Trophoblast cell (in vitro differentiated cells and primary cell): Measurements from ENCODE around the gene TTLL5.

Experiments used
- DNase-seq, 2 donors: peaks; one replicate each; pipeline ENCODE4 v3.0.0-alpha.2; 2016
- H2AFZ ChIP-seq: 2 replicates; pipeline ENCODE4 v1.6.1; 2013; ENCODE audit warnings: low read length, moderate library complexity, mild to moderate bottlenecking; ENCODE audit not compliant: insufficient read depth, poor library complexity
- H2AK5ac ChIP-seq: 2 replicates; pipeline ENCODE4 v1.6.1; 2013; ENCODE audit warnings: mild to moderate bottlenecking, low read length
- H2BK120ac ChIP-seq: 2 replicates; pipeline ENCODE4 v1.6.1; 2013; ENCODE audit warnings: low read length, mild to moderate bottlenecking, moderate library complexity; ENCODE audit not compliant: insufficient read depth, poor library complexity
- H2BK12ac ChIP-seq: 2 replicates; pipeline ENCODE4 v1.6.1; 2013; ENCODE audit warnings: mild to moderate bottlenecking, low read length, moderate library complexity
- H2BK5ac ChIP-seq: 2 replicates; pipeline ENCODE4 v1.6.1; 2013; ENCODE audit warnings: low read length, low read depth, moderate library complexity, mild to moderate bottlenecking; ENCODE audit not compliant: poor library complexity
- H3K14ac ChIP-seq: 2 replicates; pipeline ENCODE4 v1.6.1; 2013; ENCODE audit warnings: mild to moderate bottlenecking, low read length
- H3K18ac ChIP-seq: 2 replicates; pipeline ENCODE4 v1.6.1; 2013; ENCODE audit warnings: mild to moderate bottlenecking, low read length
- H3K23ac ChIP-seq: 2 replicates; pipeline ENCODE4 v1.6.1; 2013; ENCODE audit warnings: low read length
- H3K27ac ChIP-seq: 2 replicates; pipeline ENCODE4 v1.5.1; 2013; ENCODE audit warnings: low read depth, mild to moderate bottlenecking, inconsistent platforms, low read length, moderate library complexity
- H3K27me3 ChIP-seq: 2 replicates; pipeline ENCODE4 v1.6.1; 2013; ENCODE audit warnings: inconsistent platforms, mild to moderate bottlenecking, low read length, moderate library complexity; ENCODE audit not compliant: insufficient read depth
- H3K36me3 ChIP-seq, 2 experiments: 1 replicate in 1 of 2; 2 replicates in 1 of 2; pipeline ENCODE4 v1.6.1; 2013; ENCODE audit warnings: low read length in 2 of 2, mild to moderate bottlenecking in 2 of 2, moderate library complexity in 1 of 2; ENCODE audit not compliant: insufficient read depth in 2 of 2, control insufficient read depth in 1 of 2
- H3K4ac ChIP-seq: 2 replicates; pipeline ENCODE4 v1.6.1; 2013; ENCODE audit warnings: low read depth, mild to moderate bottlenecking, low read length, moderate library complexity
- H3K4me1 ChIP-seq, 2 experiments: 1 replicate in 1 of 2; 2 replicates in 1 of 2; pipeline ENCODE4 v1.6.1; 2013; ENCODE audit warnings: low read length in 2 of 2, mild to moderate bottlenecking in 2 of 2, moderate library complexity in 1 of 2; ENCODE audit not compliant: insufficient read depth in 2 of 2, control insufficient read depth in 1 of 2
- H3K4me2 ChIP-seq: 2 replicates; pipeline ENCODE4 v1.6.1; 2013; ENCODE audit warnings: inconsistent platforms, mild to moderate bottlenecking, low read length, moderate library complexity
- H3K4me3 ChIP-seq: 2 replicates; pipeline ENCODE4 v1.5.1; 2013; ENCODE audit warnings: mild to moderate bottlenecking, low read depth, low read length, inconsistent platforms
- H3K79me1 ChIP-seq: one replicate; pipeline ENCODE4 v1.6.1; 2013; ENCODE audit warnings: low read length
- H3K79me2 ChIP-seq: 2 replicates; pipeline ENCODE4 v1.6.1; 2013; ENCODE audit warnings: low read length, mild to moderate bottlenecking; ENCODE audit not compliant: control insufficient read depth, insufficient read depth, poor library complexity
- H3K9ac ChIP-seq: 2 replicates; pipeline ENCODE4 v1.6.1; 2013; ENCODE audit warnings: mild to moderate bottlenecking, low read length
- H3K9me3 ChIP-seq: 2 replicates; pipeline ENCODE4 v1.6.1; 2013; ENCODE audit warnings: low read depth, mild to moderate bottlenecking, control low read depth, inconsistent platforms, low read length; ENCODE audit not compliant: insufficient read depth
- H4K12ac ChIP-seq: 2 replicates; pipeline ENCODE4 v1.6.1; 2013; ENCODE audit warnings: low read depth, mild to moderate bottlenecking, low read length, moderate library complexity
- H4K8ac ChIP-seq: 2 replicates; pipeline ENCODE4 v1.6.1; 2013; ENCODE audit warnings: low read depth, mild to moderate bottlenecking, low read length, moderate library complexity
- H4K91ac ChIP-seq: one replicate; pipeline ENCODE4 v1.6.1; 2013; ENCODE audit warnings: low read depth, mild to moderate bottlenecking, low read length, moderate library complexity
- WGBS: extraction: QIAGEN DNeasy Blood & Tissue Kit; methylation state at CpG from one replicate; pipeline ENCODE4 v1.1.7; 2013; ENCODE audit warnings: missing lambda C conversion rate; ENCODE audit not compliant: insufficient read length, insufficient coverage; ENCODE audit errors: extremely low coverage; 5-methylcytosine and 5-hydroxymethylcytosine counted together

The TTLL5 gene

DNA sequence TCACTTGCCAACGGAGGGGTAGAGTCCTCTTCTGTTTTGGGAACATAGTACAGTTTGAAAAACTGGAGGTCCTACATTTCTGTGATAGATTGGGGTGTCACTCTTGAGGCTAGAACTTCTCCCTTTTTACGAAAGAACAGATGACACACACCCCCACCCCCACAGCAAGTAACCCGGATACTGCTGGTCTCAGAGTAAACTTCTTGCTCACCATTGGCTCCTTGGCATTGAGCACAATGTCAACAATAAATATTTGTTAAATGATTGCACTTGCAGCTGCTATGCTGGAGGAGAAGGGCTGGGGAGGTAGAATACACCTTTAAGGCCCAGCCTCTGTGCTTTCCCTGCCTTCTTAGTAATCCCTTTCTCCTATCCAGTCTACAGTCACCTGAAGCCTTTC lies 170.9 kb downstream of the TTLL5 start:
- Histone ChIP-seq H2AK5ac (peak overlapping the region; percentile 62), H3K79me1 (peaks cover 5% of the 10 kb centered on the region), H3K4me1 (peaks cover 6 to 14% of the 10 kb centered on the region in 2 experiments), H3K4me3 (no peak overlapping the region), H3K9ac (no peak overlapping the region), H3K14ac (peak overlapping the region; percentile 40), H3K4ac (peak overlapping the region; percentile 46), H3K4me2 (no peak overlapping the region), H2BK5ac (peak overlapping the region; percentile 40), H3K23ac (no peak overlapping the region), H2BK120ac (peak overlapping the region; percentile 60), H3K27ac (no peak overlapping the region), H3K27me3 (no peaks in the 10 kb centered on the region), H4K8ac (no peak overlapping the region), H4K91ac (no peak overlapping the region), H2BK12ac (peak overlapping the region; percentile 80), H3K18ac (no peak overlapping the region), H3K36me3 (peaks cover under 1 to 5% of the 10 kb centered on the region in 2 experiments), H2AFZ (no peak overlapping the region), H3K9me3 (no peaks in the 10 kb centered on the region), H4K12ac (no peak overlapping the region), H3K79me2 (no peaks in the 10 kb centered on the region)
- DNase-seq, result peak; percentile 26 to 27
- WGBS, result no CpG with 5 or more reads among the region's 3 CpGs

DNA sequence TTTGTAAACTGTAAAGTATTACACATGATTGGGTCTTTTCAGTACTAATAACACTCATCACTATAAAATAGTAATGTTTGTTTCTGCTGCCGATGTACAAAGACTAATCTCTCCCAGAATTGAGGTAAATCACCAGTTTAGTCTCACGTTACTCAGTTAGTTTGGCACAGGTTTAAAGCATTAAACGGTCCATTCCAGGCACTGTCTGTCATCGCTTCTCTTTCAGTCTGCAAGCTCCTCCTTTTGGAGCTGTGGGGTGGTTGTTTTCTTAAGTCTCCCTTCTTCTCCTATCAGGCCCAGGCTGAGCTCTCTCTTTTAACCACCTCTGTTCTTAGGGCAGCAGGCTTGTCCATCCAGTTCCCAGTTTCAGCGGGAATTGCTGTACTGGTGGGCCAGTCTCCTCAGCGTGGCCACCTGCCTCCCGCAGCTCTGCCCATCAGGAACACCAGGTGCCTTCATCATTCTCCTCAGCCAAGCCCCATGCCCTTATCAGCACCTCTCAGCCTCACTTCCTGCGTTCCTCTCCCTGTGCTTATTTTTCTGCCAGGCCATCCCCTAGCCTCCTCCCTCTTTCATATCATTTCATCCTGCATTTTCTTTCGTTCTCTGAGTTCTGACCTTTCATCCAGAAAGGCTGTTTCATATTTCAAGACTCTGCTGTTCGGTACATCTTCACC lies 171.7 kb downstream of the TTLL5 start:
- Histone ChIP-seq H2BK12ac (peak overlapping the region; percentile 2), H2BK120ac (peak overlapping the region; percentile 6), H4K12ac (no peak overlapping the region), H3K4me3 (no peak overlapping the region), H4K8ac (peak overlapping the region; percentile 0), H3K18ac (peak overlapping the region; percentile 33), H3K9ac (no peak overlapping the region), H3K4me1 (peaks cover 6 to 14% of the 10 kb centered on the region in 2 experiments), H3K79me2 (no peaks in the 10 kb centered on the region), H2AK5ac (peak overlapping the region; percentile 5), H3K79me1 (peaks cover 5% of the 10 kb centered on the region), H3K23ac (no peak overlapping the region), H2AFZ (no peak overlapping the region), H3K4ac (peak overlapping the region; percentile 37), H3K9me3 (no peaks in the 10 kb centered on the region), H2BK5ac (peak overlapping the region; percentile 3), H3K14ac (peak overlapping the region; percentile 6), H4K91ac (peak overlapping the region; percentile 41), H3K4me2 (no peak overlapping the region), H3K36me3 (peaks cover 2 to 3% of the 10 kb centered on the region in 2 experiments), H3K27me3 (no peaks in the 10 kb centered on the region), H3K27ac (no peak overlapping the region)
- no CpG with 5 or more reads among the region's 10 CpGs for WGBS
- peak; percentile 87 for DNase-seq

- Histone ChIP-seq H3K9me3 (no peaks in the 10 kb centered on the region), H4K8ac (no peak overlapping the region), H3K79me1 (peaks cover 5% of the 10 kb centered on the region), H4K12ac (no peak overlapping the region), H2BK5ac (no peak overlapping the region), H3K4me1 (peaks cover 6 to 14% of the 10 kb centered on the region in 2 experiments), H4K91ac (no peak overlapping the region), H2AFZ (no peak overlapping the region), H3K27me3 (no peaks in the 10 kb centered on the region), H3K9ac (no peak overlapping the region), H3K23ac (no peak overlapping the region), H3K14ac (no peak overlapping the region), H3K18ac (no peak overlapping the region), H3K79me2 (no peaks in the 10 kb centered on the region), H3K36me3 (peaks cover 2 to 4% of the 10 kb centered on the region in 2 experiments), H3K4me2 (no peak overlapping the region), H2BK120ac (no peak overlapping the region), H3K4me3 (no peak overlapping the region), H2AK5ac (no peak overlapping the region), H2BK12ac (no peak overlapping the region), H3K27ac (no peak overlapping the region), H3K4ac (no peak overlapping the region)
- no CpG with 5 or more reads among the region's 2 CpGs for WGBS
- peak; percentile 41 to 93 for DNase-seq
Measured at GRCh38 chr14:75833326-75834020, 172.4 kb downstream of the TTLL5 start.

GRCh38 chr14:75835156-75835725 lies 174.2 kb downstream of the TTLL5 start:
- DNase-seq, result peak in 1 of 2 donors; percentile 34
- no peak overlapping the region for H2BK120ac ChIP-seq
- no peak overlapping the region for H2AFZ ChIP-seq
- H4K8ac ChIP-seq, result no peak overlapping the region
- no peak overlapping the region for H3K14ac ChIP-seq
- H3K23ac ChIP-seq, result no peak overlapping the region
- H3K79me2 ChIP-seq, result no peaks in the 10 kb centered on the region
- H3K18ac ChIP-seq, result no peak overlapping the region
- no peak overlapping the region for H4K91ac ChIP-seq
- H2BK12ac ChIP-seq, result no peak overlapping the region
- H3K4me2 ChIP-seq, result no peak overlapping the region
- peaks cover 5 to 6% of the 10 kb centered on the region in 2 experiments for H3K36me3 ChIP-seq
- no peak overlapping the region for H4K12ac ChIP-seq
- peaks cover 5% of the 10 kb centered on the region for H3K79me1 ChIP-seq
- no peaks in the 10 kb centered on the region for H3K9me3 ChIP-seq
- no peak overlapping the region for H3K27ac ChIP-seq
- peaks cover 6 to 14% of the 10 kb centered on the region in 2 experiments for H3K4me1 ChIP-seq
- no peak overlapping the region for H2AK5ac ChIP-seq
- no peak overlapping the region for H3K9ac ChIP-seq
- no peaks in the 10 kb centered on the region for H3K27me3 ChIP-seq
- H2BK5ac ChIP-seq, result no peak overlapping the region
- H3K4me3 ChIP-seq, result no peak overlapping the region
- H3K4ac ChIP-seq, result no peak overlapping the region
